Activated gamma-delta T cell (primary cell): Measurements from ENCODE around the gene LRMDA.

Source experiments
- DNase-seq: peaks from one replicate; lab custom pipeline; 2025; lab: John Stamatoyannopoulos, UW

The LRMDA gene

GRCh38 chr10:75876710-75877109 is 445.3 kb downstream of the LRMDA start:
- no peak for DNase-seq

- no peak for DNase-seq
Observed at GRCh38 chr10:75877877-75878276, 446.5 kb downstream of the LRMDA start.

- no peak for DNase-seq
Observed at GRCh38 chr10:75878586-75878985, 447.2 kb downstream of the LRMDA start.

- DNase-seq, result no peak
Observed at GRCh38 chr10:75880031-75880775, 448.8 kb downstream of the LRMDA start.

- no peak for DNase-seq
Observed at GRCh38 chr10:75883081-75884072, 452.0 kb downstream of the LRMDA start.

GRCh38 chr10:75884808-75885207 is 453.4 kb downstream of the LRMDA start:
- DNase-seq, result no peak

GRCh38 chr10:75887369-75887768 is 455.9 kb downstream of the LRMDA start:
- no peak for DNase-seq

- DNase-seq, result no peak
Observed at GRCh38 chr10:75887992-75888680, 456.7 kb downstream of the LRMDA start.

- no peak for DNase-seq
Observed at GRCh38 chr10:75889051-75889450, 457.6 kb downstream of the LRMDA start.

- no peak for DNase-seq
Observed at GRCh38 chr10:75894761-75895160, 463.3 kb downstream of the LRMDA start.

GRCh38 chr10:75895259-75895658 is 463.8 kb downstream of the LRMDA start:
- DNase-seq, result no peak

- no peak for DNase-seq
Observed at GRCh38 chr10:75899816-75900390, 468.5 kb downstream of the LRMDA start.

GRCh38 chr10:75902816-75903215 is 471.4 kb downstream of the LRMDA start:
- no peak for DNase-seq

GRCh38 chr10:75904499-75905283 is 473.3 kb downstream of the LRMDA start:
- DNase-seq, result no peak

GRCh38 chr10:75905490-75905889 is 474.1 kb downstream of the LRMDA start:
- no peak for DNase-seq

GRCh38 chr10:75910032-75910431 is 478.6 kb downstream of the LRMDA start:
- no peak for DNase-seq

- no peak for DNase-seq
Observed at GRCh38 chr10:75911426-75911825, 480.0 kb downstream of the LRMDA start.

- DNase-seq, result no peak
Observed at GRCh38 chr10:75916906-75917305, 485.5 kb downstream of the LRMDA start.

GRCh38 chr10:75919913-75920312 is 488.5 kb downstream of the LRMDA start:
- no peak for DNase-seq

GRCh38 chr10:75922435-75922834 is 491.0 kb downstream of the LRMDA start:
- no peak for DNase-seq

GRCh38 chr10:75924309-75924902 is 493.0 kb downstream of the LRMDA start:
- no peak for DNase-seq
